ENCODE results near the gene DDAH1. TPM values are rescaled to one million over a fixed set of nuclear protein-coding genes. Genes with fewer than 3 reads are reported as not detected.

The DDAH1 gene
- total and polyA plus RNA-seq, 2 of the 4 experiments (the other 2 are of a cell fraction) = 78.0 to 94.5 TPM

- no peaks in the 10 kb centered on the region for H3K9me3 ChIP-seq (ENCODE audit: control insufficient read depth, insufficient read depth, low read length)
- dilution Hi-C loops (cut with HindIII; ENCODE audit: low sequenced_read_pairs, unreplicated experiment) = no loop called here
- H3K27me3 ChIP-seq (ENCODE audit: control insufficient read depth, insufficient read depth, low read length) = no peaks in the 10 kb centered on the region
- H2AK5ac ChIP-seq (ENCODE audit: low read depth, low read length) = no peak overlapping the region
- no CpG with 5 or more reads among the region's 3 CpGs for WGBS, 2 experiments (ENCODE audit: extremely low coverage in 2 of 2, insufficient read length in 1 of 2)
- H3K18ac ChIP-seq (ENCODE audit: low read depth, low read length) = no peak overlapping the region
- H3K9me1 ChIP-seq (ENCODE audit: insufficient read depth, low read length) = peaks cover 4% of the 10 kb centered on the region; the same call in 1 of the 2 replicates
- H2AK9ac ChIP-seq (replicated peaks; ENCODE audit: low read depth, low read length, poor library complexity) = no peak overlapping the region
- DNase-seq (no peak), ATAC-seq (ENCODE audit: low read depth) (no peak)
- no peak overlapping the region for H2BK5ac ChIP-seq (ENCODE audit: low read depth, low read length, poor library complexity, severe bottlenecking)
- no peak overlapping the region for H3K4me3 ChIP-seq (ENCODE audit: insufficient read depth, low read depth, low read length)
- no peak overlapping the region for H2BK15ac ChIP-seq (ENCODE audit: low read depth, low read length)
- H4K8ac ChIP-seq (ENCODE audit: low read depth in 2 of 2, low read length in 2 of 2) = no peak overlapping the region
- H3K14ac ChIP-seq (replicated peaks; ENCODE audit: low read depth, low read length) = no peak overlapping the region
- H4K91ac ChIP-seq (ENCODE audit: insufficient read depth, low read depth, low read length) = no peak overlapping the region
- peaks cover 1% of the 10 kb centered on the region; the same call in 1 of the 2 replicates for H3K4me1 ChIP-seq (ENCODE audit: control insufficient read depth, insufficient read depth, low read length)
- no peak overlapping the region for H4K5ac ChIP-seq (ENCODE audit: low read depth, low read length)
- H3K9ac ChIP-seq (ENCODE audit: low read depth, low read length) = no peak overlapping the region
- peaks cover 9% of the 10 kb centered on the region; the same call in 1 of the 2 replicates for H4K20me1 ChIP-seq (ENCODE audit: insufficient read depth, low read length)
- no peak overlapping the region for H3K4ac ChIP-seq (ENCODE audit: low read depth, low read length)
- no peak overlapping the region for H3K56ac ChIP-seq (ENCODE audit: extremely low read depth, insufficient read depth, low read length)
- in situ Hi-C loops (cut with MboI; ENCODE audit: low sequenced_read_pairs) = no loop called here
- no peak overlapping the region for H3K23ac ChIP-seq (ENCODE audit: low read depth, low read length)
- no TSS peak for BruUV-seq (replicated peaks)
- POLR2A ChIA-PET (ENCODE audit: unreplicated experiment) = no interaction called here
- no peak for TF ChIP-seq MAFK (IDR thresholded peaks at IDR 0.05; ENCODE audit: low read depth, low read length)
- no peak for TF ChIP-seq ELK1 (IDR thresholded peaks at IDR 0.05; ENCODE audit: borderline replicate concordance, low read depth, low read length)
- no peak for TF ChIP-seq BHLHE40 (IDR thresholded peaks at IDR 0.05; ENCODE audit: low read depth, low read length)
- TF ChIP-seq RAD21 (IDR thresholded peaks at IDR 0.05; ENCODE audit: low read length) = no peak
- TF ChIP-seq RFX5 (IDR thresholded peaks at IDR 0.05; ENCODE audit: low read depth, low read length) = no peak
- TF ChIP-seq MXI1 (IDR thresholded peaks at IDR 0.05; ENCODE audit: borderline replicate concordance, low read depth, low read length) = no peak
- no peak for TF ChIP-seq SMC3 (IDR thresholded peaks at IDR 0.05; ENCODE audit: low read depth, low read length)
- TF ChIP-seq USF2 (IDR thresholded peaks at IDR 0.05; ENCODE audit: low read depth, low read length) = no peak
- peaks cover 6% of the 10 kb centered on the region; the same call in 1 of the 2 replicates for H3K36me3 ChIP-seq (ENCODE audit: control insufficient read depth, insufficient read depth, low read length)
- intact Hi-C loops (cut with micrococcal nuclease) = no loop called here
- no peak overlapping the region for H2AFZ ChIP-seq (replicated peaks; ENCODE audit: low read length, poor library complexity)
- CTCF ChIA-PET = no interaction called here
- no peak overlapping the region for H2BK20ac ChIP-seq (ENCODE audit: low read depth, low read length)
- no peak overlapping the region for H3K4me2 ChIP-seq (ENCODE audit: low read depth, low read length)
- no peak overlapping the region for H2BK120ac ChIP-seq (ENCODE audit: low read depth, low read length)
- H3K27ac ChIP-seq (ENCODE audit: insufficient read depth, low read length) = no peak overlapping the region
- H3K79me1 ChIP-seq (ENCODE audit: low read depth in 1 of 2, low read length in 2 of 2) = peaks cover 29 to 70% of the 10 kb centered on the region in 2 experiments; a peak in 3 of 4 replicates
Observed at GRCh38 chr1:85475055-85475454, 10.1 kb upstream of the DDAH1 start.
